CD14-positive monocyte (primary cell): ENCODE results near the gene KIAA0319L. TPM values are rescaled to one million over a fixed set of nuclear protein-coding genes. Genes with fewer than 3 reads are reported as not detected.

ENCODE experiments used
- DNase-seq, 3 donors: peaks; one replicate each; pipeline ENCODE4 v3.0.0-alpha.2; 2011 to 2022
- H2AFZ ChIP-seq: 2 replicates; pipeline ENCODE4 v1.6.0; 2012; ENCODE audit warnings: mild to moderate bottlenecking, low read depth, low read length, inconsistent platforms; ENCODE audit not compliant: insufficient read depth, poor library complexity, severe bottlenecking
- H3K27ac ChIP-seq, 2 donors: 1 replicate in 1 of 2; 2 replicates in 1 of 2; pipeline ENCODE4 v1.5.1; 2012 to 2013; ENCODE audit warnings: low read length in 2 of 2, control low read depth in 1 of 2, inconsistent platforms in 1 of 2, low read depth in 1 of 2, mild to moderate bottlenecking in 1 of 2
- H3K27me3 ChIP-seq, 2 donors: one replicate each; pipeline versions ENCODE4 v1.6.0 to v1.6.1; 2011 to 2013; ENCODE audit warnings: low read length in 2 of 2; ENCODE audit not compliant: control insufficient read depth in 2 of 2, insufficient read depth in 2 of 2
- H3K36me3 ChIP-seq, 2 donors: replicated peaks in 1 of 2; 1 replicate in 1 of 2; 2 replicates in 1 of 2; pipeline versions ENCODE4 v1.5.1 to v1.6.1; 2012 to 2013; ENCODE audit warnings: low read length in 2 of 2, control low read depth in 1 of 2, inconsistent platforms in 1 of 2, mild to moderate bottlenecking in 1 of 2; ENCODE audit not compliant: insufficient read depth in 2 of 2, control insufficient read depth in 1 of 2
- H3K4me1 ChIP-seq, 2 donors: 1 replicate in 1 of 2; 2 replicates in 1 of 2; pipeline versions ENCODE4 v1.5.1 to v1.6.1; 2012 to 2013; ENCODE audit warnings: low read length in 2 of 2, control low read depth in 1 of 2, inconsistent platforms in 1 of 2, mild to moderate bottlenecking in 1 of 2, moderate library complexity in 1 of 2; ENCODE audit not compliant: insufficient read depth in 2 of 2, control insufficient read depth in 1 of 2
- H3K4me2 ChIP-seq: replicated peaks from 2 replicates; pipeline ENCODE3; 2012; ENCODE audit warnings: low read length, moderate library complexity, mild to moderate bottlenecking; ENCODE audit not compliant: poor library complexity, severe bottlenecking; ENCODE audit errors: extremely low read depth
- H3K4me3 ChIP-seq, 3 experiments: fragments of 200-600 bp in 1 of 3; sonication (generic) in 1 of 3; replicated peaks in 1 of 3; 1 replicate in 2 of 3; 2 replicates in 1 of 3; pipeline ENCODE4 v1.5.1; 2011 to 2013; ENCODE audit warnings: low read length in 3 of 3, mild to moderate bottlenecking in 3 of 3, control low read depth in 2 of 3, low read depth in 2 of 3, inconsistent platforms in 1 of 3, moderate library complexity in 1 of 3
- H3K79me2 ChIP-seq: 2 replicates; pipeline ENCODE4 v1.6.0; 2012; ENCODE audit warnings: mild to moderate bottlenecking, control low read depth, inconsistent platforms, low read length, moderate library complexity; ENCODE audit not compliant: insufficient read depth
- H3K9ac ChIP-seq: 2 replicates; pipeline ENCODE4 v1.6.0; 2017; ENCODE audit warnings: low read length, mild to moderate bottlenecking; ENCODE audit not compliant: insufficient read depth, poor library complexity, severe bottlenecking
- H3K9me3 ChIP-seq, 2 donors: replicated peaks in 1 of 2; 1 replicate in 1 of 2; 2 replicates in 1 of 2; pipeline versions ENCODE4 v1.5.1 to v1.6.1; 2012 to 2013; ENCODE audit warnings: low read length in 2 of 2, control low read depth in 1 of 2; ENCODE audit not compliant: control insufficient read depth in 1 of 2, insufficient read depth in 1 of 2
- H4K20me1 ChIP-seq: 2 replicates; pipeline ENCODE4 v1.6.0; 2012; ENCODE audit warnings: mild to moderate bottlenecking, low read length, control low read depth, moderate library complexity; ENCODE audit not compliant: insufficient read depth
- H3K27ac Mint-ChIP-seq, 7 donors: one replicate each; pipeline ENCODE4 v1.8.0; 2020; ENCODE audit warnings: mild to moderate bottlenecking in 7 of 7, mixed read lengths in 7 of 7, moderate library complexity in 6 of 7, inconsistent platforms in 2 of 7
- H3K27me3 Mint-ChIP-seq, 3 donors: one replicate each; pipeline ENCODE4 v1.8.0; 2021 to 2022; ENCODE audit warnings: low read depth in 3 of 3, mild to moderate bottlenecking in 3 of 3, mixed read lengths in 3 of 3, moderate library complexity in 3 of 3, inconsistent platforms in 1 of 3
- H3K36me3 Mint-ChIP-seq, 2 donors: one replicate each; pipeline ENCODE4 v1.8.0; 2020; ENCODE audit warnings: mixed read lengths in 2 of 2, inconsistent platforms in 1 of 2, mild to moderate bottlenecking in 1 of 2
- H3K4me1 Mint-ChIP-seq: one replicate; pipeline ENCODE4 v1.8.0; 2020; ENCODE audit warnings: mild to moderate bottlenecking, mixed read lengths
- H3K4me3 Mint-ChIP-seq, 2 donors: one replicate each; pipeline ENCODE4 v1.8.0; 2020; ENCODE audit warnings: mild to moderate bottlenecking in 2 of 2, mixed read lengths in 2 of 2, moderate library complexity in 1 of 2
- H3K9me3 Mint-ChIP-seq, 7 donors: one replicate each; pipeline ENCODE4 v1.8.0; 2020 to 2022; ENCODE audit warnings: mixed read lengths in 7 of 7, mild to moderate bottlenecking in 6 of 7, moderate library complexity in 6 of 7, inconsistent platforms in 2 of 7
- WGBS: methylation state at CpG from one replicate; pipeline ENCODE4 v1.1.5; 2013; ENCODE audit warnings: missing lambda C conversion rate; ENCODE audit not compliant: insufficient coverage; 5-methylcytosine and 5-hydroxymethylcytosine counted together
- intact Hi-C, 2 donors: fragments of 100-400 bp; cut with micrococcal nuclease; formaldehyde crosslinking; loops; one replicate each; pipeline versions ENCODE4 v1.15.0 to v1.15.1; 2023
- polyA plus RNA-seq, 3 donors: library from polyadenylated mRNA; depleted of rRNA in 1 of 3; unstranded in 2 of 3; stranded (reverse) in 1 of 3; fragments of 300-500 nt in 2 of 3; fragments of >200 nt in 1 of 3; fragmentation: Illumina TruSeq in 2 of 3; gene quantifications; 1 replicate in 2 of 3; 2 replicates in 1 of 3; pipeline ENCODE4 v1.2.3, GENCODE V29; 2012 to 2021
- TF ChIP-seq, protein P1 (sequence below): fragments of 200-600 bp; IDR thresholded peaks from one replicate; pipeline ENCODE4 v1.8.0; 2022; ENCODE audit warnings: antibody characterized with exemption, mild to moderate bottlenecking

KIAA0319L gene
- polyA plus RNA-seq, 3 donors: 20.6 to 75.3 (median 28.6) TPM

GRCh38 chr1:35571263-35571662, 14.1 kb upstream of the KIAA0319L start:
- 93% methylated on average over 6 of the region's 8 CpGs for WGBS
- Histone ChIP-seq H3K4me3 (no peak overlapping the region), H3K9me3 (no peaks in the 10 kb centered on the region), H2AFZ (no peak overlapping the region), H3K36me3 (peaks cover 0 to 12% of the 10 kb centered on the region in 2 donors), H3K4me2 (no peak overlapping the region), H3K27ac (no peak overlapping the region), H4K20me1 (no peaks in the 10 kb centered on the region), H3K4me1 (peaks cover 24 to 27% of the 10 kb centered on the region in 2 donors), H3K79me2 (no peaks in the 10 kb centered on the region), H3K27me3 (peaks cover 6 to 25% of the 10 kb centered on the region in 2 donors), H3K9ac (no peak overlapping the region)
- H3K36me3 Mint-ChIP-seq: peaks cover 23 to 43% of the 10 kb centered on the region in 2 donors
- no peak for DNase-seq
- peaks cover 0 to 5% (median 0%) of the 10 kb centered on the region in 7 donors for H3K9me3 Mint-ChIP-seq
- intact Hi-C loops: loop anchor here (5.0 to 10.0 kb wide), 2 partner anchors 74 to 141 kb away; partner anchors contain the start of gene PSMB2 (in 1 of the 2)
- TF ChIP-seq, protein P1, sequence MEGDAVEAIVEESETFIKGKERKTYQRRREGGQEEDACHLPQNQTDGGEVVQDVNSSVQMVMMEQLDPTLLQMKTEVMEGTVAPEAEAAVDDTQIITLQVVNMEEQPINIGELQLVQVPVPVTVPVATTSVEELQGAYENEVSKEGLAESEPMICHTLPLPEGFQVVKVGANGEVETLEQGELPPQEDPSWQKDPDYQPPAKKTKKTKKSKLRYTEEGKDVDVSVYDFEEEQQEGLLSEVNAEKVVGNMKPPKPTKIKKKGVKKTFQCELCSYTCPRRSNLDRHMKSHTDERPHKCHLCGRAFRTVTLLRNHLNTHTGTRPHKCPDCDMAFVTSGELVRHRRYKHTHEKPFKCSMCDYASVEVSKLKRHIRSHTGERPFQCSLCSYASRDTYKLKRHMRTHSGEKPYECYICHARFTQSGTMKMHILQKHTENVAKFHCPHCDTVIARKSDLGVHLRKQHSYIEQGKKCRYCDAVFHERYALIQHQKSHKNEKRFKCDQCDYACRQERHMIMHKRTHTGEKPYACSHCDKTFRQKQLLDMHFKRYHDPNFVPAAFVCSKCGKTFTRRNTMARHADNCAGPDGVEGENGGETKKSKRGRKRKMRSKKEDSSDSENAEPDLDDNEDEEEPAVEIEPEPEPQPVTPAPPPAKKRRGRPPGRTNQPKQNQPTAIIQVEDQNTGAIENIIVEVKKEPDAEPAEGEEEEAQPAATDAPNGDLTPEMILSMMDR: no peak
- H3K4me3 Mint-ChIP-seq: no peak overlapping the region
- no peak overlapping the region for H3K27ac Mint-ChIP-seq
- peaks cover 21 to 33% (median 27%) of the 10 kb centered on the region in 3 donors for H3K27me3 Mint-ChIP-seq
- H3K4me1 Mint-ChIP-seq: peaks cover 29% of the 10 kb centered on the region

- DNase-seq: no peak
- intact Hi-C loops: loop anchor here (5.0 to 10.0 kb wide), 2 partner anchors 74 to 142 kb away; partner anchors contain the start of gene PSMB2 (in 1 of the 2)
- Mint-ChIP-seq H3K27me3 (peaks cover 18 to 29% (median 23%) of the 10 kb centered on the region in 3 donors), H3K4me3 (no peak overlapping the region), H3K36me3 (peaks cover 27 to 41% of the 10 kb centered on the region in 2 donors), H3K4me1 (peaks cover 23% of the 10 kb centered on the region), H3K27ac (no peak overlapping the region), H3K9me3 (peaks cover 0 to 5% (median 0%) of the 10 kb centered on the region in 7 donors)
- Histone ChIP-seq H3K9me3 (no peaks in the 10 kb centered on the region), H3K4me1 (peaks cover 18 to 21% of the 10 kb centered on the region in 2 donors), H3K27ac (no peak overlapping the region), H3K9ac (no peak overlapping the region), H3K27me3 (peaks cover 6 to 23% of the 10 kb centered on the region in 2 donors), H3K79me2 (no peaks in the 10 kb centered on the region), H4K20me1 (no peaks in the 10 kb centered on the region), H3K4me3 (no peak overlapping the region), H2AFZ (no peak overlapping the region), H3K4me2 (no peak overlapping the region), H3K36me3 (peaks cover 3 to 18% of the 10 kb centered on the region in 2 donors)
- TF ChIP-seq, protein P1: no peak
- 93% methylated on average over 10 of the region's 10 CpGs for WGBS
Observed at GRCh38 chr1:35570589-35571137, 13.5 kb upstream of the KIAA0319L start.
